ENCODE measurements around the gene TBX18. TPM values are rescaled to one million over a fixed set of nuclear protein-coding genes. Genes with fewer than 3 reads are reported as not detected.

Gene TBX18
- total RNA-seq, 1 experiment from 2014 or later: 14.4 TPM

DNA sequence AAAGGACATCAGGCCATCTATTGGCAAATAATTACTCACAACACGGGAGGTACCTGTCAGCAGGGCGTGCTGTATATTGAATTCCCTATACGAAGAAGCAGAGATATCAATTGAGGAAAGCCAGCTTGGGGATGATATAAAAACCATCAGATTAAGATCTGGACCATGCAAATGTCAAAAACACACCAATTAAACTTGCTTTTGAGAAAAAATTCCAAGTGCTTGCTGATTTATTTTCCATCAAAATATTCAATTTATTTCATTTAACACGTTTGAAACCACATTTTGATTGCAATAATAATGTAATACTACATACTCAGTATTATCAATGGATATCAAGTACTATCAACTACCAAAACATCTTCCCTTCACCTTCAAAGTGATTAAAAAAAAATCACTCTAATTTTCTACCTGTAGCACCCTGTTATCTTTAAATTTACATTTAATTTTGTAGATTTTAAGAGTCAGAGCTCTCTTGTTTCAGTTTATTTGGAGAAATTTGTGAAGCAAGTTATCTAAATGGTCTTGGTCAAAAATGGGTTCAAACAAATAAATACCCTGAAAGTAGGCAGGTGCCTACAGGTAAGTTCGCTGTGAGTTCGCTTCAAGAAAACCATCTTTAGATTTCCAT lies 6.8 kb upstream of the TBX18 start:
- ChIA-PET CTCF (interaction anchor here (0.7 to 1.2 kb wide), 2 partner anchors 204 to 349 kb away, joined by 3 read pairs; no protein-coding TSS in a partner anchor), POLR2A (no interaction called here), RAD21 (ENCODE audit: low non-redundant PET in 1 of 2, low total read pairs in 2 of 2, uncharacterized antibody in 2 of 2, unreplicated experiment in 2 of 2) (no interaction called here)
- BruUV-seq (replicated peaks): no TSS peak
- no peak for TF ChIP-seq POLR2A (IDR thresholded peaks at IDR 0.05; ENCODE audit: borderline replicate concordance, extremely low read depth, insufficient read depth, insufficient read length)
- no peak for TF ChIP-seq TCF7L2 (IDR thresholded peaks at IDR 0.05; ENCODE audit: borderline replicate concordance, extremely low read depth, insufficient read depth, insufficient read length)
- TF ChIP-seq EZH2phosphoT487 (IDR thresholded peaks at IDR 0.05; ENCODE audit: borderline replicate concordance): no peak
- TF ChIP-seq EGR1 (IDR thresholded peaks at IDR 0.05; ENCODE audit: low read depth): no peak
- TF ChIP-seq, protein P1, sequence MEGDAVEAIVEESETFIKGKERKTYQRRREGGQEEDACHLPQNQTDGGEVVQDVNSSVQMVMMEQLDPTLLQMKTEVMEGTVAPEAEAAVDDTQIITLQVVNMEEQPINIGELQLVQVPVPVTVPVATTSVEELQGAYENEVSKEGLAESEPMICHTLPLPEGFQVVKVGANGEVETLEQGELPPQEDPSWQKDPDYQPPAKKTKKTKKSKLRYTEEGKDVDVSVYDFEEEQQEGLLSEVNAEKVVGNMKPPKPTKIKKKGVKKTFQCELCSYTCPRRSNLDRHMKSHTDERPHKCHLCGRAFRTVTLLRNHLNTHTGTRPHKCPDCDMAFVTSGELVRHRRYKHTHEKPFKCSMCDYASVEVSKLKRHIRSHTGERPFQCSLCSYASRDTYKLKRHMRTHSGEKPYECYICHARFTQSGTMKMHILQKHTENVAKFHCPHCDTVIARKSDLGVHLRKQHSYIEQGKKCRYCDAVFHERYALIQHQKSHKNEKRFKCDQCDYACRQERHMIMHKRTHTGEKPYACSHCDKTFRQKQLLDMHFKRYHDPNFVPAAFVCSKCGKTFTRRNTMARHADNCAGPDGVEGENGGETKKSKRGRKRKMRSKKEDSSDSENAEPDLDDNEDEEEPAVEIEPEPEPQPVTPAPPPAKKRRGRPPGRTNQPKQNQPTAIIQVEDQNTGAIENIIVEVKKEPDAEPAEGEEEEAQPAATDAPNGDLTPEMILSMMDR (IDR thresholded peaks at IDR 0.05 in 2 of 3, conservative IDR thresholded peaks at IDR 0.05 in 1 of 3; ENCODE audit: borderline replicate concordance in 1 of 3, insufficient read depth in 1 of 3, low read depth in 2 of 3, low read length in 2 of 3): no peak
- no peak for TF ChIP-seq SP1 (IDR thresholded peaks at IDR 0.05; ENCODE audit: low read depth)
- no peak for TF ChIP-seq CBX3 (IDR thresholded peaks at IDR 0.05; ENCODE audit: low read depth)
- no peak for TF ChIP-seq JUND (IDR thresholded peaks at IDR 0.05)
- TF ChIP-seq, protein P2, sequence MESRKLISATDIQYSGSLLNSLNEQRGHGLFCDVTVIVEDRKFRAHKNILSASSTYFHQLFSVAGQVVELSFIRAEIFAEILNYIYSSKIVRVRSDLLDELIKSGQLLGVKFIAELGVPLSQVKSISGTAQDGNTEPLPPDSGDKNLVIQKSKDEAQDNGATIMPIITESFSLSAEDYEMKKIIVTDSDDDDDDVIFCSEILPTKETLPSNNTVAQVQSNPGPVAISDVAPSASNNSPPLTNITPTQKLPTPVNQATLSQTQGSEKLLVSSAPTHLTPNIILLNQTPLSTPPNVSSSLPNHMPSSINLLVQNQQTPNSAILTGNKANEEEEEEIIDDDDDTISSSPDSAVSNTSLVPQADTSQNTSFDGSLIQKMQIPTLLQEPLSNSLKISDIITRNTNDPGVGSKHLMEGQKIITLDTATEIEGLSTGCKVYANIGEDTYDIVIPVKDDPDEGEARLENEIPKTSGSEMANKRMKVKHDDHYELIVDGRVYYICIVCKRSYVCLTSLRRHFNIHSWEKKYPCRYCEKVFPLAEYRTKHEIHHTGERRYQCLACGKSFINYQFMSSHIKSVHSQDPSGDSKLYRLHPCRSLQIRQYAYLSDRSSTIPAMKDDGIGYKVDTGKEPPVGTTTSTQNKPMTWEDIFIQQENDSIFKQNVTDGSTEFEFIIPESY (IDR thresholded peaks at IDR 0.05; ENCODE audit: extremely low read depth, insufficient replicate concordance, low read length): no peak
- TF ChIP-seq POLR2AphosphoS5 (IDR thresholded peaks at IDR 0.05; ENCODE audit: low read depth, low read length): no peak
- Histone ChIP-seq H3K9me3 (ENCODE audit: control insufficient read depth in 1 of 2, insufficient read depth in 1 of 2, low read depth in 1 of 2, low read length in 2 of 2) (no peaks in the 10 kb centered on the region), H3K4me3 (replicated peaks in 1 of 2; ENCODE audit: low read depth in 1 of 2, low read length in 2 of 2) (no peak overlapping the region), H3K79me2 (ENCODE audit: insufficient read depth, low read length) (no peaks in the 10 kb centered on the region), H3K27ac (ENCODE audit: low read depth, low read length) (no peak overlapping the region), H3K4me1 (ENCODE audit: control insufficient read depth in 1 of 2, insufficient read depth in 2 of 2, low read length in 2 of 2) (peaks cover 0 to 17% of the 10 kb centered on the region in 2 experiments; a peak in 2 of 4 replicates), H3K27me3 (ENCODE audit: insufficient read depth, low read length) (no peaks in the 10 kb centered on the region), H3K4me2 (ENCODE audit: low read length) (no peak overlapping the region), H3K9me2 (ENCODE audit: insufficient read depth) (no peaks in the 10 kb centered on the region), H2AFZ (ENCODE audit: low read depth, low read length, poor library complexity, severe bottlenecking) (no peak overlapping the region), H3K9ac (ENCODE audit: low read length) (no peak overlapping the region), H4K20me1 (ENCODE audit: insufficient read depth) (no peaks in the 10 kb centered on the region), H3K36me3 (ENCODE audit: control insufficient read depth in 1 of 2, insufficient read depth in 2 of 2, low read length in 2 of 2) (no peaks in the 10 kb centered on the region)
- DNase-seq (ENCODE audit: low read depth, low spot score) (no peak), ATAC-seq (no peak)
- intact Hi-C loops (cut with micrococcal nuclease): loop anchor here (10.0 kb wide), 1 partner anchor 346 kb away; no protein-coding TSS in a partner anchor

All from HCT116 (cell line).